Esophagus muscularis mucosa (tissue), 3 donors: ENCODE data around the gene CTNNA3.

ENCODE experiments used
- POLR2A ChIP-seq: fragments of 450-650 bp; IDR thresholded peaks from one replicate; pipeline ENCODE4 v1.6.1; 2017; ENCODE audit warnings: antibody characterized with exemption, moderate library complexity, mild to moderate bottlenecking, low read depth
- TF ChIP-seq, protein P1 (sequence below), 3 experiments: fragments of 200-600 bp in 2 of 3; fragments of 450-650 bp in 1 of 3; sonication (generic) in 2 of 3; IDR thresholded peaks; one replicate each; pipeline ENCODE4 v1.5.1; 2017 to 2019; ENCODE audit warnings: antibody characterized with exemption in 3 of 3, mild to moderate bottlenecking in 2 of 3, moderate library complexity in 1 of 3

GRCh38 chr10:66835400-66835799 is 860.6 kb downstream of the CTNNA3 start:
- TF ChIP-seq, protein P1, sequence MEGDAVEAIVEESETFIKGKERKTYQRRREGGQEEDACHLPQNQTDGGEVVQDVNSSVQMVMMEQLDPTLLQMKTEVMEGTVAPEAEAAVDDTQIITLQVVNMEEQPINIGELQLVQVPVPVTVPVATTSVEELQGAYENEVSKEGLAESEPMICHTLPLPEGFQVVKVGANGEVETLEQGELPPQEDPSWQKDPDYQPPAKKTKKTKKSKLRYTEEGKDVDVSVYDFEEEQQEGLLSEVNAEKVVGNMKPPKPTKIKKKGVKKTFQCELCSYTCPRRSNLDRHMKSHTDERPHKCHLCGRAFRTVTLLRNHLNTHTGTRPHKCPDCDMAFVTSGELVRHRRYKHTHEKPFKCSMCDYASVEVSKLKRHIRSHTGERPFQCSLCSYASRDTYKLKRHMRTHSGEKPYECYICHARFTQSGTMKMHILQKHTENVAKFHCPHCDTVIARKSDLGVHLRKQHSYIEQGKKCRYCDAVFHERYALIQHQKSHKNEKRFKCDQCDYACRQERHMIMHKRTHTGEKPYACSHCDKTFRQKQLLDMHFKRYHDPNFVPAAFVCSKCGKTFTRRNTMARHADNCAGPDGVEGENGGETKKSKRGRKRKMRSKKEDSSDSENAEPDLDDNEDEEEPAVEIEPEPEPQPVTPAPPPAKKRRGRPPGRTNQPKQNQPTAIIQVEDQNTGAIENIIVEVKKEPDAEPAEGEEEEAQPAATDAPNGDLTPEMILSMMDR (IDR thresholded peaks at IDR 0.05): no peak
- TF ChIP-seq POLR2A: no peak
